Esophagus squamous epithelium (tissue), 5 donors: Measurements from ENCODE around the gene GMDS. TPM values are rescaled to one million over a fixed set of nuclear protein-coding genes. Genes with fewer than 3 reads are reported as not detected.

ENCODE experiments used
- DNase-seq: peaks from one replicate; lab custom pipeline; 2025; lab: John Stamatoyannopoulos, UW
- H3K27ac ChIP-seq, 4 donors: fragments of 200-600 bp; sonication (generic); one replicate each; pipeline ENCODE4 v1.5.1; 2016 to 2019; ENCODE audit warnings: mild to moderate bottlenecking in 1 of 4
- H3K27me3 ChIP-seq, 4 donors: fragments of 200-600 bp; sonication (generic); 1 replicate in 3 of 4; 2 replicates in 1 of 4; pipeline versions ENCODE4 v1.5.1 to v1.6.0; 2017 to 2021; ENCODE audit warnings: antibody characterized with exemption in 1 of 4
- H3K36me3 ChIP-seq, 3 donors: fragments of 200-600 bp; sonication (generic); one replicate each; pipeline ENCODE4 v1.5.1; 2016 to 2019
- H3K4me1 ChIP-seq, 3 donors: fragments of 200-600 bp; sonication (generic); one replicate each; pipeline ENCODE4 v1.5.1; 2017 to 2019
- H3K4me3 ChIP-seq, 4 donors: fragments of 200-600 bp; sonication (generic); 1 replicate in 3 of 4; 2 replicates in 1 of 4; pipeline ENCODE4 v1.5.1; 2016 to 2019; ENCODE audit warnings: mild to moderate bottlenecking in 2 of 4, moderate library complexity in 1 of 4
- H3K9me3 ChIP-seq, 3 donors: fragments of 200-600 bp; sonication (generic); one replicate each; pipeline ENCODE4 v1.5.1; 2016 to 2019
- CTCF ChIP-seq, 6 experiments: fragments of 450-650 bp in 4 of 6; fragments of 200-600 bp in 2 of 6; sonication (generic) in 2 of 6; IDR thresholded peaks; one replicate each; pipeline ENCODE4 v1.5.1; 2016 to 2019; ENCODE audit warnings: antibody characterized with exemption in 6 of 6, mild to moderate bottlenecking in 4 of 6, moderate library complexity in 4 of 6
- POLR2A ChIP-seq, 4 donors: fragments of 450-650 bp; IDR thresholded peaks; one replicate each; pipeline ENCODE4 v1.6.1; 2017; ENCODE audit warnings: antibody characterized with exemption in 4 of 4, mild to moderate bottlenecking in 4 of 4, moderate library complexity in 3 of 4
- WGBS, 2 donors: methylation state at CpG; one replicate each; pipeline ENCODE4 v1.1.5; 2018; 5-methylcytosine and 5-hydroxymethylcytosine counted together
- intact Hi-C: fragments of 100-400 bp; cut with DNase I; formaldehyde crosslinking; loops from one replicate; pipeline ENCODE4 v1.15.0; 2022
- total RNA-seq, 4 donors: library from RNA; depleted of rRNA; stranded (reverse); fragments of >200 nt; gene quantifications; one replicate each; pipeline ENCODE4 v1.1.0, GENCODE V29; 2016
- donor health status: DM: yes; HTN: yes; CAD: no.

GMDS gene
- total RNA-seq, 4 donors from 2014 or later, result 17.9 to 58.7 (median 36.7) TPM

DNA sequence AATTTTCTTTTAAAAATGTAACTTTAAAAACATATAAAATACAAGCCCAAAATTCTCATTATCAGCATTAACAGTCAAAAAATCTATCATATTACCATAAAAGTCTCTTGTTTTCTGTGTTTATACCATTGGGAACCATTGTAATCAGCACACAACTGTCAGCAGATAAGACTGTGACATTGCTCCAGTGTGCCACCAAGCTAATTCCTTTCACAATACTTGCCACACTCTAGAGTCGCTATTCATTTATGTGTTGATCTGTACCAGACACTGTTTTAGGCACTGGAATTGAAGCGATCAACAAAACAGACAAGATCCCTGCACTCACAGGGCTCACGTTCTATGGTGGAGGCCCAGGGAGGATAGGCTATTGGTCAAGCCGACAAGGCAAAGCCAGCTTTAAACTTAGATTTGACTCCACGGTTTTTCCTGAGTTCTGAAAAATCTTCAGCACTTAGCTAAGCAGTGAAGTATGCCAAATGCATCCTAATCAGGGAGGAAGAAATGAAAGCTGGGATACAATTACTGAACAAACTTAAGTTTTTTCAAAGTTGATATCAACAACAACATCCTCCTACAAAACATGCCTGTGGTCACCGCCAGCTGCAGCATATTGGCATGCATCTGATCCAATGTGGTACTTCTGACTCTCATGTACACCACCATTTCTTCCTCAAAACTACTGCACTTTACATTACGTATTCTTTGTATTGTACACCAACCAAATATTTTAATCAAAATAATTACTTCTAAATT, 60.5 kb downstream of the GMDS start:
- H3K27me3 ChIP-seq, result no peaks in the 10 kb centered on the region
- intact Hi-C loops, result no loop called here
- 89 to 93% methylated on average over 7 of the region's 7 CpGs for WGBS, 2 donors
- no peaks in the 10 kb centered on the region for H3K4me1 ChIP-seq
- H3K27ac ChIP-seq, result no peak overlapping the region
- H3K4me3 ChIP-seq, result no peak overlapping the region
- no peak for TF ChIP-seq POLR2A (IDR thresholded peaks at IDR 0.05)
- TF ChIP-seq CTCF (IDR thresholded peaks at IDR 0.05), result no peak
- no peak for DNase-seq
- H3K9me3 ChIP-seq, result no peaks in the 10 kb centered on the region
- no peaks in the 10 kb centered on the region for H3K36me3 ChIP-seq

DNA sequence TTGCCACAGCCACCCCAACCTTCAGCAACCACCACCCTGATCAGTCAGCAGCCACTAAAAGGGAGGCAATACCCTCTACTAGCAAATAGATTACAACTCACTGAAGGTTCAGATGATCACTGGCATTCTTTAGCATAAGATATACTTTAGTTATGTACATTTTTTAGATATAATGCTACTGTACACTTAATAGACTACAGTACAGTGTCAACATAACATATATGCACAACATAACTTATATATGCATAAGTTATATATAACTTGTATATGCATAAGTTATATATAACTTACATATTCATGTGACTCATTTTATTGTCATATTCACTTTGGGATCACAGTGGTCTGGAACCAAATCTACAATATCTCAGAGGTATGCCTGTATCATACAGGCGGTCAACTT, 61.7 kb downstream of the GMDS start:
- Histone ChIP-seq H3K36me3 (no peaks in the 10 kb centered on the region), H3K9me3 (no peaks in the 10 kb centered on the region), H3K4me3 (no peak overlapping the region), H3K27ac (no peak overlapping the region), H3K27me3 (no peaks in the 10 kb centered on the region), H3K4me1 (no peaks in the 10 kb centered on the region)
- no peak for TF ChIP-seq POLR2A (IDR thresholded peaks at IDR 0.05)
- no peak for TF ChIP-seq CTCF (IDR thresholded peaks at IDR 0.05)
- DNase-seq, result no peak
- intact Hi-C loops, result no loop called here
- 88 to 93% methylated on average over 1 of the region's 1 CpG for WGBS, 2 donors

- Histone ChIP-seq H3K36me3 (no peaks in the 10 kb centered on the region), H3K4me3 (no peak overlapping the region), H3K27me3 (no peaks in the 10 kb centered on the region), H3K27ac (no peak overlapping the region), H3K4me1 (no peaks in the 10 kb centered on the region), H3K9me3 (no peaks in the 10 kb centered on the region)
- no peak for TF ChIP-seq POLR2A (IDR thresholded peaks at IDR 0.05)
- TF ChIP-seq CTCF (IDR thresholded peaks at IDR 0.05), result no peak
- intact Hi-C loops, result no loop called here
- DNase-seq, result no peak
Measured at GRCh38 chr6:2183246-2183645, 62.2 kb downstream of the GMDS start.

DNA sequence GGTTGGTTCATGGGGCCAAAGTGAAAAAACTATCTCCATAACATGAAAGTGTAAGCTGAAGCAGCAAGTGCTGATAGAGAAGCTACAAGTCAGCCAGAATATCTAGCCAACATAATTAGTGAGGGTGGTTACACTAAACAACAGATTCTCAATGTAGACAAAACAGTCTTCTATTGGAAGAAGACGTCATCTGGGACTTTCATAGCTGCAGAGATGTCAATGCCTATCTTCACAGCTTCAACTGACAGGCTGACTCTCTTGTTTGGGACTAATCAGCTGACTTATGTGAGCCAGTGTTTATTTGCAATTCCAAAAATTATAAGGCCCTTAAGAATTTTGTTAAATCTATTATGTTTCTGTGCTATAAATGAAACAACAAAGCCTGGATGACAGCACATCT, 63.2 kb downstream of the GMDS start:
- TF ChIP-seq POLR2A (IDR thresholded peaks at IDR 0.05), result no peak
- TF ChIP-seq CTCF (IDR thresholded peaks at IDR 0.05), result no peak
- intact Hi-C loops, result no loop called here
- DNase-seq, result no peak

GRCh38 chr6:2181567-2181966, 63.8 kb downstream of the GMDS start:
- no peaks in the 10 kb centered on the region for H3K4me1 ChIP-seq
- WGBS, 2 donors, result 88 to 90% methylated on average over 2 of the region's 2 CpGs
- TF ChIP-seq POLR2A (IDR thresholded peaks at IDR 0.05) (no peak), CTCF (IDR thresholded peaks at IDR 0.05) (no peak)
- no peaks in the 10 kb centered on the region for H3K36me3 ChIP-seq
- no peaks in the 10 kb centered on the region for H3K9me3 ChIP-seq
- intact Hi-C loops, result no loop called here
- no peak for DNase-seq
- H3K4me3 ChIP-seq, result no peak overlapping the region
- H3K27ac ChIP-seq, result no peak overlapping the region
- H3K27me3 ChIP-seq, result no peaks in the 10 kb centered on the region

More for the DNA sequence above, 63.2 kb downstream of the GMDS start:
- H3K9me3 ChIP-seq, result no peaks in the 10 kb centered on the region
- H3K27ac ChIP-seq, result no peak overlapping the region
- no peaks in the 10 kb centered on the region for H3K4me1 ChIP-seq
- no peak overlapping the region for H3K4me3 ChIP-seq
- H3K27me3 ChIP-seq, result no peaks in the 10 kb centered on the region
- WGBS, 2 donors, result 85 to 86% methylated on average over 1 of the region's 1 CpG
- no peaks in the 10 kb centered on the region for H3K36me3 ChIP-seq
